GM21786 (cell line): Measurements from ENCODE around the gene ALX3.

ENCODE experiments used
- ATAC-seq: cut with Tn5 transposase; IDR thresholded peaks from one replicate; pipeline ENCODE4 v1.9.1; 2021; ENCODE audit not compliant: unreplicated experiment

The ALX3 gene

GRCh38 chr1:110070671-110071242 is at the start of gene ALX3:
TSS of gene ALX3 (minus strand) at chr1:110070672. CDS start at chr1:110070612, 60 bp downstream.
- ATAC-seq = no peak

GRCh38 chr1:110119843-110120242 is 49.4 kb upstream of the ALX3 start:
- ATAC-seq = no peak

- no peak for ATAC-seq
Observed at GRCh38 chr1:110118636-110119396, 48.3 kb upstream of the ALX3 start.

GRCh38 chr1:110114784-110115183 is 44.3 kb upstream of the ALX3 start:
- ATAC-seq = no peak

GRCh38 chr1:110114173-110114572 is 43.7 kb upstream of the ALX3 start:
- ATAC-seq = no peak

- ATAC-seq = no peak
Observed at GRCh38 chr1:110113551-110113950, 43.1 kb upstream of the ALX3 start.

GRCh38 chr1:110112656-110113055 is 42.2 kb upstream of the ALX3 start:
- no peak for ATAC-seq

- no peak for ATAC-seq
Observed at GRCh38 chr1:110112143-110112542, 41.7 kb upstream of the ALX3 start, which contains the start of gene UBL4B. TSS of gene UBL4B (plus strand) at chr1:110112443. CDS start at chr1:110112535, 92 bp downstream.

- ATAC-seq = no peak
Observed at GRCh38 chr1:110111081-110111480, 40.6 kb upstream of the ALX3 start.

GRCh38 chr1:110107867-110108469 is 37.5 kb upstream of the ALX3 start:
- ATAC-seq = no peak

GRCh38 chr1:110106013-110106941 is 35.8 kb upstream of the ALX3 start:
- ATAC-seq = peak; percentile 48

- no peak for ATAC-seq
Observed at GRCh38 chr1:110102081-110102480, 31.6 kb upstream of the ALX3 start.

- no peak for ATAC-seq
Observed at GRCh38 chr1:110100335-110100734, 29.9 kb upstream of the ALX3 start.

GRCh38 chr1:110098222-110099026 is 28.0 kb upstream of the ALX3 start:
- no peak for ATAC-seq

- ATAC-seq = no peak
Observed at GRCh38 chr1:110097507-110098221, 27.2 kb upstream of the ALX3 start.

- ATAC-seq = no peak
Observed at GRCh38 chr1:110094931-110095654, 24.6 kb upstream of the ALX3 start.

- no peak for ATAC-seq
Observed at GRCh38 chr1:110092991-110093390, 22.5 kb upstream of the ALX3 start.

- no peak for ATAC-seq
Observed at GRCh38 chr1:110091791-110092190, 21.3 kb upstream of the ALX3 start.

GRCh38 chr1:110091381-110091780 is 20.9 kb upstream of the ALX3 start:
- no peak for ATAC-seq
